ENCODE measurements around the gene MFN1. TPM values are rescaled to one million over a fixed set of nuclear protein-coding genes. Genes with fewer than 3 reads are reported as not detected.

Gene MFN1
- total and polyA plus RNA-seq, 8 donors, result 12.6 to 44.4 (median 33.1) TPM

GRCh38 chr3:179333084-179333483 is 14.4 kb upstream of the MFN1 start:
- Histone ChIP-seq H3K36me3 (peaks cover 0 to 49% (median 12%) of the 10 kb centered on the region in 3 donors), H3K4me1 (no peaks in the 10 kb centered on the region), H3K27me3 (no peaks in the 10 kb centered on the region), H3K4me3 (no peak overlapping the region), H3K27ac (no peak overlapping the region), H3K9me3 (no peaks in the 10 kb centered on the region)
- ATAC-seq (no peak), FAIRE-seq (no peak), DNase-seq (no peak)
- TF ChIP-seq, protein P1, sequence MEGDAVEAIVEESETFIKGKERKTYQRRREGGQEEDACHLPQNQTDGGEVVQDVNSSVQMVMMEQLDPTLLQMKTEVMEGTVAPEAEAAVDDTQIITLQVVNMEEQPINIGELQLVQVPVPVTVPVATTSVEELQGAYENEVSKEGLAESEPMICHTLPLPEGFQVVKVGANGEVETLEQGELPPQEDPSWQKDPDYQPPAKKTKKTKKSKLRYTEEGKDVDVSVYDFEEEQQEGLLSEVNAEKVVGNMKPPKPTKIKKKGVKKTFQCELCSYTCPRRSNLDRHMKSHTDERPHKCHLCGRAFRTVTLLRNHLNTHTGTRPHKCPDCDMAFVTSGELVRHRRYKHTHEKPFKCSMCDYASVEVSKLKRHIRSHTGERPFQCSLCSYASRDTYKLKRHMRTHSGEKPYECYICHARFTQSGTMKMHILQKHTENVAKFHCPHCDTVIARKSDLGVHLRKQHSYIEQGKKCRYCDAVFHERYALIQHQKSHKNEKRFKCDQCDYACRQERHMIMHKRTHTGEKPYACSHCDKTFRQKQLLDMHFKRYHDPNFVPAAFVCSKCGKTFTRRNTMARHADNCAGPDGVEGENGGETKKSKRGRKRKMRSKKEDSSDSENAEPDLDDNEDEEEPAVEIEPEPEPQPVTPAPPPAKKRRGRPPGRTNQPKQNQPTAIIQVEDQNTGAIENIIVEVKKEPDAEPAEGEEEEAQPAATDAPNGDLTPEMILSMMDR (IDR thresholded peaks at IDR 0.05), result no peak
- intact Hi-C loops (cut with DNase I), result no loop called here
- 91 to 92% methylated on average over 2 of the region's 2 CpGs for WGBS, 2 donors

DNA sequence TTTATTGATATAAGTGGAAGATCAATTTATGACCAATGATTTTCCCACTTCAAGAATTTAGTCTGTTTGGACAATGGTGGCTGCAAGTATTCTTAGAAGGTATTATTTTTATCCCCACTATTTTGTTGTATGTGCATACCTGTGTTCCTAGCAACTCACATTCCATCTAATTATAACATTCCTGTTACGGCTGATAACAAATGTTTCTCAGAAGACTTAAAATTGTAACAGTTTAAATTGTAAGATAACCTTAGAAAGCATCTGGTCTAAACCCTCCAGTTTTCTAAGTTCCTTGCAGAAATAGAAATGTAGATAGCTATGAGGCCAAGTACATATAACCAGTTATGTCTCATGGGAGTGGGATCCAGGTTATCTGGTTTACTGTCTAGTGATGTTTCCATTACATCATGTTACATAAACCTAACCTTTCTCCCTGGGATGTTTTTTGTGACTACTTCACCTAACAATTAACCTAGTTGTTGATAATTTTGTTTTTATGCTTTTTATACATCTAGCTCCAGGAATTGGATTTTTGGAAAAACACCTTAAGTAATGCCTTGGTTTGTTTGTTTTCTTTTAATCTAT is 11.1 kb upstream of the MFN1 start:
- Histone ChIP-seq H3K27ac (no peak overlapping the region), H3K36me3 (peaks cover 0 to 24% (median 5%) of the 10 kb centered on the region in 3 donors), H3K4me1 (no peaks in the 10 kb centered on the region), H3K4me3 (no peak overlapping the region), H3K9me3 (no peaks in the 10 kb centered on the region), H3K27me3 (no peaks in the 10 kb centered on the region)
- TF ChIP-seq, protein P1 (IDR thresholded peaks at IDR 0.05), result no peak
- no peak for DNase-seq
- whole genome bisulfite sequencing, 2 donors, result 41 to 44% methylated on average over 1 of the region's 1 CpG
- ATAC-seq, result no peak
- intact Hi-C loops (cut with DNase I), result no loop called here
- no peak for FAIRE-seq

GRCh38 chr3:179348325-179349013 is 960 bp downstream of the MFN1 start:
- FAIRE-seq (no peak), DNase-seq (no peak), ATAC-seq (peak in 3 of 4 donors; percentile 16 to 41 (median 34))
- WGBS, 2 donors, result 9 to 13% methylated on average over 5 of the region's 5 CpGs
- H3K4me3 ChIP-seq, result peak overlapping the region; percentile 72 to 77 (median 75)
- peaks cover 0 to 10% (median 6%) of the 10 kb centered on the region in 3 donors for H3K4me1 ChIP-seq
- H3K27ac ChIP-seq, result peak overlapping the region; percentile 74 to 85 (median 78)
- H3K36me3 ChIP-seq, result peaks cover 0 to 13% (median 0%) of the 10 kb centered on the region in 3 donors
- no peaks in the 10 kb centered on the region for H3K27me3 ChIP-seq
- intact Hi-C loops (cut with DNase I), result no loop called here
- TF ChIP-seq, protein P1 (IDR thresholded peaks at IDR 0.05), result no peak
- no peaks in the 10 kb centered on the region for H3K9me3 ChIP-seq

- no peak for ATAC-seq
- intact Hi-C loops (cut with DNase I), result no loop called here
- H3K4me1 ChIP-seq, result no peaks in the 10 kb centered on the region
- peaks cover 0 to 69% (median 11%) of the 10 kb centered on the region in 3 donors for H3K36me3 ChIP-seq
- no peak overlapping the region for H3K4me3 ChIP-seq
- DNase-seq, result no peak
- no peaks in the 10 kb centered on the region for H3K27me3 ChIP-seq
- no peak for FAIRE-seq
- 94 to 96% methylated on average over 1 of the region's 1 CpG for WGBS, 2 donors
- TF ChIP-seq, protein P1 (IDR thresholded peaks at IDR 0.05), result no peak
- H3K9me3 ChIP-seq, result no peaks in the 10 kb centered on the region
- no peak overlapping the region for H3K27ac ChIP-seq
Observed at GRCh38 chr3:179355996-179356395, 8.5 kb downstream of the MFN1 start.

DNA sequence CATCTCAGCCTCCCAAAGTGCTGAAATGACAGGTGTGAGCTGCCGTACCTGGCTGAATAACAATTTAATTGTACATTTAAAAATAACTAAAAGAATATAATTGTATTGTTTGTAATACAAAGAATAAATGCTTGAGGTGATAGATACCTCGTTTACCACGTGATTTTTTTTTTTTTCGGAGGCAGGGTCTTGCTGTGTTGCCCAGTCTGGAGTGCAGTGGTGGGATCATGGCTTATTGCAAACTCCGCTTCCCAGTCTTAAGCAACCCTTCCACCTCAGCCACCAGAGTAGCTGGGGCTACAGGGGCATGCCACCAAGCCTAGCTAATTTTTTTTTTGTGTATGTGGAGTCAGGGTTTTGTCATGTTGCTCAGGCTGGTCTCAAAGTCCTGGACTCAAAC is 15.8 kb downstream of the MFN1 start:
- no peaks in the 10 kb centered on the region for H3K27me3 ChIP-seq
- no peak for DNase-seq
- H3K4me3 ChIP-seq, result no peak overlapping the region
- H3K36me3 ChIP-seq, result peaks cover 0 to 69% (median 13%) of the 10 kb centered on the region in 3 donors
- no peak for ATAC-seq
- TF ChIP-seq, protein P1 (IDR thresholded peaks at IDR 0.05), result no peak
- 92 to 94% methylated on average over 5 of the region's 5 CpGs for WGBS, 2 donors
- FAIRE-seq, result no peak
- H3K9me3 ChIP-seq, result no peaks in the 10 kb centered on the region
- intact Hi-C loops (cut with DNase I), result no loop called here
- H3K27ac ChIP-seq, result no peak overlapping the region
- no peaks in the 10 kb centered on the region for H3K4me1 ChIP-seq

All from pancreas (tissue), 10 donors.